Measurements from ENCODE around the gene CCDC85B. TPM values are rescaled to one million over a fixed set of nuclear protein-coding genes. Genes with fewer than 3 reads are reported as not detected.
A peak's percentile ranks its signal among the peaks of the same experiment; 100 is the strongest.

The CCDC85B gene
- total RNA-seq, 1 experiment from 2014 or later, result 55.3 TPM

DNA sequence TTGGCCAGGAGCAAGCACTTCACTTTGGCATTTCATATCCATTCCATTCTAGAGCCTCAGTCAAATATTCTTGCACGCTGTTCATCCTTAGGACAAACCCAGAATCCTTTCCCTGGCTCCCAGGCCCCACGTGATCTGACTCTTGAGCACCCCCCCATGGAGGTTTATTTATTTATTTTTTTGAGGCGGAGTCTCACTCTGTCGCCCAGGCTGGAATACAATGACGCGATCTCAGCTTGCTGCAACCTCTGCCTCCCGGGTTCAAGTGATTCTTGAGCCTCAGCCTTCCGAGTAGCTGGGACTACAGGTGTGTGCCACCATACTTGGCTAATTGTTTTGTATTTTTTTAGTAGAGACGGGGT lies 42.1 kb downstream of the CCDC85B start:
- H3K9me3 Mint-ChIP-seq, result no peaks in the 10 kb centered on the region
- H3K4me1 Mint-ChIP-seq, result peaks cover 21% of the 10 kb centered on the region
- peak; percentile 75 for ATAC-seq
- H3K36me3 Mint-ChIP-seq, result no peaks in the 10 kb centered on the region
- TF ChIP-seq NR1H2 (CRISPR knock-in tag; IDR thresholded peaks at IDR 0.05) (no peak), USF1 (CRISPR knock-in tag; IDR thresholded peaks at IDR 0.05) (peak; percentile 89), ZNF121 (CRISPR knock-in tag; IDR thresholded peaks at IDR 0.05) (0 out of 2 replicates have a peak, but pooled peaks have one; percentile 8), ATF1 (CRISPR knock-in tag; IDR thresholded peaks at IDR 0.05) (no peak), USF2 (CRISPR knock-in tag; IDR thresholded peaks at IDR 0.05) (peak; percentile 88)
- peak; percentile 37 for DNase-seq (ENCODE audit: low spot score)
- peak overlapping the region; percentile 22; the same call in 1 of the 2 replicates for H3K4me3 Mint-ChIP-seq
- CTCF ChIA-PET, result interaction anchor here (0.6 to 3.7 kb wide), 18 partner anchors 11 to 153 kb away, joined by 3 to 24 read pairs (median 8); partner anchors contain the start of genes C11orf68, CCDC85B, FIBP and MUS81
- H3K27ac Mint-ChIP-seq, result no peak overlapping the region; the same call in 1 of the 2 replicates
- POLR2A ChIA-PET, result interaction anchor here (1.0 to 1.2 kb wide), 2 partner anchors 14 to 73 kb away, joined by 4 to 6 read pairs; partner anchors contain the start of gene MUS81
- H3K27me3 Mint-ChIP-seq (ENCODE audit: low read depth), result no peaks in the 10 kb centered on the region

GRCh38 chr11:65934014-65934413 lies 43.5 kb downstream of the CCDC85B start:
- TF ChIP-seq ZMAT4 (CRISPR knock-in tag; IDR thresholded peaks at IDR 0.05), result no peak
- TF ChIP-seq ZNF219 (CRISPR knock-in tag; IDR thresholded peaks at IDR 0.05; ENCODE audit: borderline replicate concordance), result no peak
- no peak for TF ChIP-seq JUN (CRISPR knock-in tag; IDR thresholded peaks at IDR 0.05)
- no peak for TF ChIP-seq ARID4B (CRISPR knock-in tag; IDR thresholded peaks at IDR 0.05; ENCODE audit: borderline replicate concordance)
- no peak for TF ChIP-seq RORB (CRISPR knock-in tag; IDR thresholded peaks at IDR 0.05)
- TF ChIP-seq ELF4 (CRISPR knock-in tag; IDR thresholded peaks at IDR 0.05; ENCODE audit: low read depth), result no peak
- no peak for TF ChIP-seq TEAD4 (CRISPR knock-in tag; IDR thresholded peaks at IDR 0.05)
- no peak for TF ChIP-seq SMAD3 (CRISPR knock-in tag; IDR thresholded peaks at IDR 0.05; ENCODE audit: borderline replicate concordance)
- TF ChIP-seq FOXP1 (CRISPR knock-in tag; IDR thresholded peaks at IDR 0.05; ENCODE audit: borderline replicate concordance), result no peak
- no peak for TF ChIP-seq USF2 (CRISPR knock-in tag; IDR thresholded peaks at IDR 0.05)
- TF ChIP-seq, protein P1, sequence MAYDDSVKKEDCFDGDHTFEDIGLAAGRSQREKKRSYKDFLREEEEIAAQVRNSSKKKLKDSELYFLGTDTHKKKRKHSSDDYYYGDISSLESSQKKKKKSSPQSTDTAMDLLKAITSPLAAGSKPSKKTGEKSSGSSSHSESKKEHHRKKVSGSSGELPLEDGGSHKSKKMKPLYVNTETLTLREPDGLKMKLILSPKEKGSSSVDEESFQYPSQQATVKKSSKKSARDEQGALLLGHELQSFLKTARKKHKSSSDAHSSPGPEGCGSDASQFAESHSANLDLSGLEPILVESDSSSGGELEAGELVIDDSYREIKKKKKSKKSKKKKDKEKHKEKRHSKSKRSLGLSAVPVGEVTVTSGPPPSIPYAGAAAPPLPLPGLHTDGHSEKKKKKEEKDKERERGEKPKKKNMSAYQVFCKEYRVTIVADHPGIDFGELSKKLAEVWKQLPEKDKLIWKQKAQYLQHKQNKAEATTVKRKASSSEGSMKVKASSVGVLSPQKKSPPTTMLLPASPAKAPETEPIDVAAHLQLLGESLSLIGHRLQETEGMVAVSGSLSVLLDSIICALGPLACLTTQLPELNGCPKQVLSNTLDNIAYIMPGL (CRISPR knock-in tag; IDR thresholded peaks at IDR 0.05), result no peak
- TF ChIP-seq ZNF263 (CRISPR knock-in tag; IDR thresholded peaks at IDR 0.05; ENCODE audit: low read depth), result no peak
- no peak for TF ChIP-seq ATF1 (CRISPR knock-in tag; IDR thresholded peaks at IDR 0.05)
- TF ChIP-seq, protein P2, sequence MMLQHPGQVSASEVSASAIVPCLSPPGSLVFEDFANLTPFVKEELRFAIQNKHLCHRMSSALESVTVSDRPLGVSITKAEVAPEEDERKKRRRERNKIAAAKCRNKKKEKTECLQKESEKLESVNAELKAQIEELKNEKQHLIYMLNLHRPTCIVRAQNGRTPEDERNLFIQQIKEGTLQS (CRISPR knock-in tag; conservative IDR thresholded peaks at IDR 0.05), result no peak
- no peak for TF ChIP-seq RELA (CRISPR knock-in tag; IDR thresholded peaks at IDR 0.05; ENCODE audit: borderline replicate concordance)
- TF ChIP-seq ZNF396 (CRISPR knock-in tag; IDR thresholded peaks at IDR 0.05; ENCODE audit: borderline replicate concordance), result no peak
- no peak for TF ChIP-seq FOXK1 (CRISPR knock-in tag; IDR thresholded peaks at IDR 0.05)
- no peak for TF ChIP-seq SP1 (CRISPR knock-in tag; conservative IDR thresholded peaks at IDR 0.05)
- TF ChIP-seq JAZF1 (CRISPR knock-in tag; IDR thresholded peaks at IDR 0.05), result no peak
- TF ChIP-seq NFYB (CRISPR knock-in tag; conservative IDR thresholded peaks at IDR 0.05; ENCODE audit: low read depth), result no peak
- no peaks in the 10 kb centered on the region for H3K27me3 Mint-ChIP-seq (ENCODE audit: low read depth)
- H3K36me3 Mint-ChIP-seq, result no peaks in the 10 kb centered on the region
- H3K27ac Mint-ChIP-seq, result no peak overlapping the region
- ChIA-PET CTCF (interaction anchor here (0.6 to 1.2 kb wide), 3 partner anchors 13 to 75 kb away, joined by 3 to 4 read pairs (median 3); partner anchors contain the start of gene FIBP), POLR2A (no interaction called here)
- H3K4me1 Mint-ChIP-seq, result peaks cover 30% of the 10 kb centered on the region
- no peak overlapping the region for H3K4me3 Mint-ChIP-seq
- no peak for ATAC-seq
- DNase-seq (ENCODE audit: low spot score), result no peak
- H3K9me3 Mint-ChIP-seq, result no peaks in the 10 kb centered on the region
